GM19240 (cell line): ENCODE results near the gene NUTM2G.
"Not testable (repeated sequence)": the region's sequence is repeated elsewhere in the genome, so short reads cannot be mapped to it uniquely, and the experiment has no call there.

Experiments
- DNase-seq: peaks from one replicate; pipeline ENCODE4 v3.0.0; 2011; ENCODE audit warnings: low spot score; ENCODE audit not compliant: insufficient read length

Gene NUTM2G, protein sequence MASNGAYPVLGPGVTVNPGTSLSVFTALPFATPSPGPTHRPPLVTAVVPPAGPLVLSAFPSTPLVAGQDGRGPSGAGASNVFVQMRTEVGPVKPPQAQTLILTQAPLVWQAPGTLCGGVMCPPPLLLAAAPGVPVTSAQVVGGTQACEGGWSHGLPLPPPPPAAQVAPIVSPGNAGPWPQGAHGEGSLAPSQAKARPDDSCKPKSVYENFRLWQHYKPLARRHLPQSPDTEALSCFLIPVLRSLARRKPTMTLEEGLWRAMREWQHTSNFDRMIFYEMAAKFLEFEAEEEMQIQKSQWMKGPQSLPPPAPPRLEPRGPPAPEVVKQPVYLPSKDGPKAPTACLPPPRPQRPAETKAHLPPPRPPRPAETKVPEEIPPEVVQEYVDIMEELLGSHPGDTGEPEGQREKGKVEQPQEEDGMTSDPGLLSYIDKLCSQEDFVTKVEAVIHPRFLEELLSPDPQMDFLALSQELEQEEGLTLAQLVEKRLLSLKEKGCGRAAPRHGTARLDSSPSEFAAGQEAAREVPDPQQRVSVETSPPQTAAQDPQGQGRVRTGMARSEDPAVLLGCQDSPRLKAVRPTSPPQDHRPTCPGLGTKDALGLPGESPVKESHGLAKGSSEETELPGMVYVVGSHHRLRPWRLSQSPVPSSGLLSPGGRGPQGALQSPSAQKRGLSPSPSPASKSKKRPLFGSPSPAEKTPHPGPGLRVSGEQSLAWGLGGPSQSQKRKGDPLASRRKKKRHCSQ

GRCh38 chr9:96928543-96928942, at the start of gene NUTM2G:
Gene NUTM2G (plus strand): TSS chr9:96928843. CDS start chr9:96929025, 182 bp downstream.
- not testable (repeated sequence) for DNase-seq

- DNase-seq, result no peak
Measured at GRCh38 chr9:96883922-96884321, 44.7 kb upstream of the NUTM2G start.

GRCh38 chr9:96884443-96884842, 44.2 kb upstream of the NUTM2G start:
- no peak for DNase-seq

- DNase-seq, result no peak
Measured at GRCh38 chr9:96885424-96885823, 43.2 kb upstream of the NUTM2G start.

- DNase-seq, result no peak
Measured at GRCh38 chr9:96888591-96888990, 40.1 kb upstream of the NUTM2G start.

- no peak for DNase-seq
Measured at GRCh38 chr9:96892131-96892530, 36.5 kb upstream of the NUTM2G start.

- DNase-seq, result not testable (repeated sequence)
Measured at GRCh38 chr9:96900010-96900409, 28.6 kb upstream of the NUTM2G start.

- DNase-seq, result not testable (repeated sequence)
Measured at GRCh38 chr9:96904947-96905722, 23.5 kb upstream of the NUTM2G start.

GRCh38 chr9:96908479-96908878, 20.2 kb upstream of the NUTM2G start:
- not testable (repeated sequence) for DNase-seq

DNA sequence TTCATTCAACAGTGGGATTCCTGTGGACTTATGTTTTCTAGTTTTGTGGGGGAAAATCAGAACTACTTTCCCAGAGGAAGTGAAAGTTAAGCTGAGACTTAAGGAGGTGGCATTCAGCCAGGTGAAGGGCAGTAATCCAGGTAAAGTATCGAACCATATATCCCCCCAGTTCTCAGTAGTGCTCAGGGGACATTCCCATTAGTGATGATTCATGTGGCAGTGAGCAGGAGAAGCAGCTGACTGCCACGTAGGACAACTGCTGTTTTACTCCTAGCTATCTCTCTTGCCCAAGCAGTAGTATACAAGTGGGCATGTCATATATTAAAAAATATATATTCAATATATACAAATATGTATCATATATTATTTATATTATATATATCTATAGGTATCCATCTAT, 13.1 kb upstream of the NUTM2G start:
- DNase-seq, result not testable (repeated sequence)

DNA sequence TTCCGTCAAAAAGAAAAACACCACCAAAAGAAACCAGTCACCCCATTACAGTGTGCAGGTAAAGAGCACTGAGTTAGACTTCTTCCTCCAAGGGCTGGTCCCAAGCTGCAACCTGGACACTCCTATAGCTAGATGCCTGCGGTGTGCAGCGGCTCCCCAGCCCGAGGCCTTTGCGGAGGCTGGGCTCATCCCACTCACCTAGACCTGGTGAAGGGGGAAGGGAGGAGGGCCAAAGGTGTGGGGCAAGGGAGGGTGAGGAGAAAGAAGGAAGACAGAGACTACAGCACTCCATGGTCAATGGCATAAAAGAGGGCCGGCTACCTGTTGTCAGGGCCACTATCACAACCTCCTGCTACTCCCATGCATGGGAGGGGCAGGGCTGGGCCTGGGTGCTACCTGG, 12.1 kb upstream of the NUTM2G start:
- not testable (repeated sequence) for DNase-seq

DNA sequence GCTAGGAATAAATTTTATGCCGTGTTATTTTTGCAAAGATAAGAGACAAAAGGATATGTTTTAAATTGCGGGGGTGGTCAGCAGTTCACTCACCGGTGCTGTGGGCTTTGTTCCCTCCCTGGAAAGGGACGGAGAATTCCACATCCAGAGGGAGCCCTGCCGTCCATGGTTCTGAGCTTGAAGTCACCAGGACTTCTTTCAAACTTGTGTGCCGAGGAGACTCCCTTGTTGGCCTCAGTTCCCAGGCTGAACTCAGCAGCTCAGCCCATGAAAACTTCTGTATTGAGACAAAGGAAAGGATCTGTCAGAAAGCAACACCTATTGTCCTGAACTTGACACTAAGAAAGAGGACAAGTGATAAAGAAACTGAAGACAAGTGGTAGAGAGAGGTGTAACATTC, 10.1 kb upstream of the NUTM2G start:
- not testable (repeated sequence) for DNase-seq

GRCh38 chr9:96920803-96921202, 7.8 kb upstream of the NUTM2G start:
- DNase-seq, result not testable (repeated sequence)

DNA sequence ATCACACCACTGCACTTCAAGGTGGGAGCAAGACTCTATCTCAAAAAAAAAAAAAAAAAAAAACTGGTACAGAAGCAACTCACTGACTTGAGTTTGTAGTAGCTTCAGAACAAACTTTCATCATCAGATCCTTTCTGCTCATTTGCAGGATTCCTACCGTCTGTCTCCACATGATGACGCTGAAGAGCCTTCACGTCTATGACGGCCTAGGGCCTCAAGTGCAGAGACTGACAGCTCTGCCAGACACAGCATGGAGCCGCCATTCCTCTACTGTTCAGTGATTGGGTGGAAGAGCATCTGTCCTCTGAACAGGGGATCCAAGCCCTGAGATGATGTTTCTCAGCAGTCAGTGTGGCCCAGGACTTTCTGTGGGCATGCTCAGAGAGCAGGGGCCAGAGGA, 3.1 kb upstream of the NUTM2G start:
- DNase-seq, result not testable (repeated sequence)

DNA sequence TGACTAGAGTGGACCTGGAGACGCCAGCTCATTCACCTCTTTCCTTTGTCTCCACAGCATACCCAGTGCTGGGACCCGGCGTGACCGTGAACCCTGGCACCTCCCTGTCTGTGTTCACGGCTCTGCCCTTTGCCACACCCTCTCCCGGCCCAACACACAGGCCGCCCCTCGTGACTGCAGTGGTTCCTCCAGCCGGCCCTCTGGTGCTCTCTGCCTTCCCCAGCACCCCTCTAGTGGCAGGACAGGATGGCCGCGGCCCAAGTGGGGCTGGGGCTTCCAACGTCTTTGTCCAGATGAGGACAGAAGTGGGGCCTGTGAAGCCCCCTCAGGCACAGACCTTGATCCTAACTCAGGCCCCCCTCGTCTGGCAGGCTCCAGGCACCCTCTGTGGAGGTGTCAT, 3.0 kb downstream of the NUTM2G start:
- not testable (repeated sequence) for DNase-seq

- DNase-seq, result not testable (repeated sequence)
Measured at GRCh38 chr9:96934097-96934496, 5.5 kb downstream of the NUTM2G start.

- not testable (repeated sequence) for DNase-seq
Measured at GRCh38 chr9:96934706-96935105, 6.1 kb downstream of the NUTM2G start.

DNA sequence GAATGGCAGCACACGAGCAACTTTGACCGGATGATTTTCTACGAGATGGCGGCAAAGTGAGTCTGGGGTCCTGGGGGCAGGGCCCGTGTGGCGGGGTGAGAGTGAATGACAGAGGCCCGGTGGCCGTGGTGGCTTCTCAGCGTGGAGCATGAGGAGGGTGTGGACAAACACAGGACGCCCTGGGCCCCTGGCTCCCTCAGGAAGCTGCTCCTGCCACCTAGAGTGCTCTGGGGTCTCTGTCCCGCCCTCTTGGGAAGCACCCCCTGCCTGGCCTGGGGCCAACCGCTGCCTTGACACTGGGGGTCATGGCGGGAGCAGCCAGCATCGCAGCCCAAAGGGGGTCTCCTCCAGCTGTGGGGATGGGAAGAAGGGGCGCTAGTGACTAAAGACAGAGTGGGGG, 6.8 kb downstream of the NUTM2G start:
- DNase-seq, result not testable (repeated sequence)

DNA sequence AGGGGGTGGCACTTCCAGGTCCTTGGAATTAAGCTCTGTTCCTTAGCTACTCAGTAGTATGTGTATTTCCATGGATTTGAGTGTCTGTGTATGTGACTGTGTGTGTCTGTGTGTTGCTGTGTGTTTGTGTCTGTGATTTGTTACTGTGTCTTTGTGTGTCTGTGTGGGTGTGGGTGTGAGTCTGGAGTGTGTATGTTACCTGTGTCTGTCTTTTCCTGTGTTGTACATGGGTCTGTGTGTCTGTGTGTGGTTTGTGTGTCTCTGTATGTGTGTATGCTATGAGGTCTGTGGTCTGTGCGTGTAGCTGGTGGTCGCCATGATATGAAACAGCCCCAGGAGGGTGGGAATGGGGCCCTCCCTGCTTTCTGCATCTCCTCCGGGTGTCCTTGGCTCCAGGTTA, 8.8 kb downstream of the NUTM2G start:
- not testable (repeated sequence) for DNase-seq

DNA sequence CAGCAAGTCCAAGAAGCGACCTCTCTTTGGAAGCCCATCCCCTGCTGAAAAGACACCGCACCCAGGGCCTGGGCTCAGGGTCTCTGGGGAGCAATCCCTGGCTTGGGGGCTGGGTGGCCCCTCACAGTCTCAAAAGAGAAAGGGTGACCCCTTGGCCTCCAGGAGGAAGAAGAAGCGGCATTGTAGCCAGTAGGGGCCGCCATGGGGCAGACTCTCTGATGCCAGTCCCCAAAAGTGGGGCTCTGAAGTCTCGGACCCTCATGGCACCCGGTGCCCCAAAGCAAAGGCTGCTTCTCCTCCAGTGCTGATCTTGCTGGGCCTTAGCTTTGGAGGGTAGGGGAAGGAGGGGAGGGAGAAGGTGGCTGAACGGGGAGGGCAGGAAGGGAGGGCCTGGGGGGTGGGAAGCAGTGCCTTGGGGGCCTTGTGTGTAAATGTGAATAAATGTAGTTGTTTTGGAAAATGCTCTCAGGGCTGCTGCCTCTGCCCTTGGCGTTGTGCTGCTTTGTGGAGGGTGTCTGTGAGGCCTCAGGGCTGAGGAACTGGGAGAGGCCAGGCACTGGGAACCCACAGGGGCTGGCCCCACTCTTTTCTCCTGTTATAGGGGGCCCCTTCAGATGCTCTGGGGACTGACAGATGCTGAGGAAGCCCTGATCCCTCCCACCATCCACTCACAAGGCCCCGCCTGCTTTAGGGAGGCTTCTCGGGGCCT, 10.5 kb downstream of the NUTM2G start:
- not testable (repeated sequence) for DNase-seq

DNA sequence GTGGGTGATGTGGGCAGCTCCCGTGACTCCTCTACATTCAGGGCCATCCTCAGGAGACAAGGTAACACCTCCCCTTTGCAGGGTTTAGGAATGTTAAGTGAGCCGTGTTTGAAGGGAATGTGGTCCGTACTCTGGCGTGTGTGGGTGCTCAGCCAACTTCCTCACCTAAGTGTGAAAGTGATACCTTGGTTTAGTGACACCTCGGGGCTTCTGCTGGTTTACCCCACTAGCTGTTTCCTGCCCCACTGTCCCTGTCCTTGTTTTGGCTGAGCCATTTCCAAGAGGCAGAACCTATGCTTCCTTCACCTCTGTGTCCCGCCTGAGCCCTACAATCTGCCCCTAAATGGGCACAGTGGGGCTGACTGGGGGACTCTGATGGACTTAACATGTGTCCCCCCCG, 12.3 kb downstream of the NUTM2G start:
- not testable (repeated sequence) for DNase-seq
